HG03575 (cell line): ENCODE data around the gene MICAL3.
"Not testable (repeated sequence)": the region's sequence is repeated elsewhere in the genome, so short reads cannot be mapped to it uniquely, and the experiment has no call there.

ENCODE experiments used
- ATAC-seq: cut with Tn5 transposase; IDR thresholded peaks from one replicate; pipeline ENCODE4 v1.9.1; 2021; ENCODE audit not compliant: unreplicated experiment, insufficient number of reproducible peaks, low FRiP score; ENCODE audit errors: extremely low read depth

The MICAL3 gene, protein sequence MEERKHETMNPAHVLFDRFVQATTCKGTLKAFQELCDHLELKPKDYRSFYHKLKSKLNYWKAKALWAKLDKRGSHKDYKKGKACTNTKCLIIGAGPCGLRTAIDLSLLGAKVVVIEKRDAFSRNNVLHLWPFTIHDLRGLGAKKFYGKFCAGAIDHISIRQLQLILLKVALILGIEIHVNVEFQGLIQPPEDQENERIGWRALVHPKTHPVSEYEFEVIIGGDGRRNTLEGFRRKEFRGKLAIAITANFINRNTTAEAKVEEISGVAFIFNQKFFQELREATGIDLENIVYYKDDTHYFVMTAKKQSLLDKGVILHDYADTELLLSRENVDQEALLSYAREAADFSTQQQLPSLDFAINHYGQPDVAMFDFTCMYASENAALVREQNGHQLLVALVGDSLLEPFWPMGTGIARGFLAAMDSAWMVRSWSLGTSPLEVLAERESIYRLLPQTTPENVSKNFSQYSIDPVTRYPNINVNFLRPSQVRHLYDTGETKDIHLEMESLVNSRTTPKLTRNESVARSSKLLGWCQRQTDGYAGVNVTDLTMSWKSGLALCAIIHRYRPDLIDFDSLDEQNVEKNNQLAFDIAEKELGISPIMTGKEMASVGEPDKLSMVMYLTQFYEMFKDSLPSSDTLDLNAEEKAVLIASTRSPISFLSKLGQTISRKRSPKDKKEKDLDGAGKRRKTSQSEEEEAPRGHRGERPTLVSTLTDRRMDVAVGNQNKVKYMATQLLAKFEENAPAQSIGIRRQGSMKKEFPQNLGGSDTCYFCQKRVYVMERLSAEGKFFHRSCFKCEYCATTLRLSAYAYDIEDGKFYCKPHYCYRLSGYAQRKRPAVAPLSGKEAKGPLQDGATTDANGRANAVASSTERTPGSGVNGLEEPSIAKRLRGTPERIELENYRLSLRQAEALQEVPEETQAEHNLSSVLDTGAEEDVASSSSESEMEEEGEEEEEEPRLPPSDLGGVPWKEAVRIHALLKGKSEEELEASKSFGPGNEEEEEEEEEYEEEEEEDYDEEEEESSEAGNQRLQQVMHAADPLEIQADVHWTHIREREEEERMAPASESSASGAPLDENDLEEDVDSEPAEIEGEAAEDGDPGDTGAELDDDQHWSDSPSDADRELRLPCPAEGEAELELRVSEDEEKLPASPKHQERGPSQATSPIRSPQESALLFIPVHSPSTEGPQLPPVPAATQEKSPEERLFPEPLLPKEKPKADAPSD (N-terminal part only)

DNA sequence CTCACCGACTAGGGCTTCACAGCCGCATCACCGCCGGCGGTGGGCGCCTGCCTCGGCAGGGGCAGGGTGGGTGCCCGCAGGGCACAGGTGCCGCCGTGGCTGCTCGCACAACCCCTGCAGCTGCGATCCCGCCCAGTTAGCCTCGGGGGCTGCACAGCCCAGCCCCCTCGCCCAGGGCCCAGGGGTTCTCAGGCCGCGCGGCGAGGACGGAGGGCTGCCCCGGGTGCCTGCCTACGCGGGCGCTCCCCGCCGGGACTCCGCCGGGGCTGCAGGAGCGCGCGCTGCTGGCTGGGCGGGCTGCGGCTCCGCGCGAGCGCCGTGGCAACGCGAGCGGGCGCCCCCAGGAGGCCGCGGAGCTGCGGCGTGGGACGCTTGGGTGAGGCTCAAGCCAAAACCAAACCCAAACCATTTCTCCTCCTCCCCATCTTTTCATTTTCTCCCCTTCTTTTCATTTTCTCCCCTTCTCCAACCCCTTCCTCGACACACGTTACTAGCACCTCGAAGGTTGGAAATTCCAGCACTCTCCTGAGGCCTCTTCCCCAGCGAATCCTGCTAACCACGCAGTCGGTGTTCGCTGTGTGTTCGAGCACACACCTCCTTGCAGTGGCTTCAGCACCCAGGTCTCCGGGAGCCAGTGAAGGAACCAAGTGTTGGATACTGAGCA lies at the start of gene MICAL3:
Gene MICAL3, minus strand, starts transcription at position 286 of the 664 bp plus-strand sequence. CDS start 117,749 bp downstream, outside the sequence.
- ATAC-seq, result no peak

DNA sequence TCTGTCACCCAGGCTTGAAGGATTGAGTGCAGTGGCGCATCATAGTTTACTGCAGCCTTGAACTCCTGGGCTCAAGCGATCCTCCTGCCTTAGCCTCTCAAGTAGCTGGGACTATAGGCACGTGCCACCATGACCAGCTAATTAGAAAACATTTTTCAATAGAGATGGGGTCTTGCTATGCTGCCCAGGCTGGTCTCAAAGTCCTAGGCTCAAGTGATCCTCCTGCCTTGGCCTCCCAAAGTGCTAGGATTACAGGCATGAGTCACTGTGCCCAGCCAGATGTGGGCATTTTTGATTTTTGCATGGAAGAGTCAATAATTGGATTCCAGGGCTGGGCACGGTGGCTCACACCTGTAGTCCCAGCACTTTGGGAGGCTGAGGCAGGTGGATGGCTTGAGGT lies 49.6 kb upstream of the MICAL3 start:
- not testable (repeated sequence) for ATAC-seq

DNA sequence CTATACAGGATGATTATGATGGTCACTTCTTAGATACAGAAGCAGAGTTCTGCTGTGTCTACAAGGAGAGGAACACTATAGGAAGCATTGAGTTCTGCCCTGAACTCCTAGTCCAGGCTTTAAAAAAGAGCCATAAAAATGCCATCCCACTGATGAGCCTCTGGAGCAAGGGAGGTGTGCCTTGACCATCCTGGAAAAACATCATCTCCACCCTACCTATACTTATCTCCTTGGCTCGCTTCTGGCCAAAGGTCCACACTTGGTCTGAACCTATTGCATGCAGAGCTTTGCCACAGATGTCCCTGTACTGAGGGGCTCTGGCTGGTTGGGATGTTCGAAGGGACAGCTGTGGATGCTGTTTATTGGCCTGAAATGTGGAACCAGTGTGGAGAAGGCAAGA lies 49.1 kb upstream of the MICAL3 start:
- no peak for ATAC-seq

DNA sequence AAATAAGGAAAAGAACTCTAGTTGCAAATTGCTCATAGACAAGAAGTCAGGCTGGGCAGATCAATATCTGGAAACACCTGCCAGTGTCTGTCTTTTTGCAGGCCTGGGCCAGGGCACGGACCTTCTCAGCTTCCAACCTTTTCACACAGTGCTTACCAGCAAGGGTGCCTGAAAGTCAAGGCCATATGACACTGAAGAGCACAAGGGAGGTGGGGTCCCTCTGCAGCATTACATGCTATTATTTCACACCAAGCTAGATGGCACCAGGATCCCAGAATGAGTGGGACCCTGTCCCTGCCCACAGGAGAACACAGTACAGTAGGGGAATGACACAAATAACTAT lies 47.6 kb upstream of the MICAL3 start:
- ATAC-seq, result no peak

DNA sequence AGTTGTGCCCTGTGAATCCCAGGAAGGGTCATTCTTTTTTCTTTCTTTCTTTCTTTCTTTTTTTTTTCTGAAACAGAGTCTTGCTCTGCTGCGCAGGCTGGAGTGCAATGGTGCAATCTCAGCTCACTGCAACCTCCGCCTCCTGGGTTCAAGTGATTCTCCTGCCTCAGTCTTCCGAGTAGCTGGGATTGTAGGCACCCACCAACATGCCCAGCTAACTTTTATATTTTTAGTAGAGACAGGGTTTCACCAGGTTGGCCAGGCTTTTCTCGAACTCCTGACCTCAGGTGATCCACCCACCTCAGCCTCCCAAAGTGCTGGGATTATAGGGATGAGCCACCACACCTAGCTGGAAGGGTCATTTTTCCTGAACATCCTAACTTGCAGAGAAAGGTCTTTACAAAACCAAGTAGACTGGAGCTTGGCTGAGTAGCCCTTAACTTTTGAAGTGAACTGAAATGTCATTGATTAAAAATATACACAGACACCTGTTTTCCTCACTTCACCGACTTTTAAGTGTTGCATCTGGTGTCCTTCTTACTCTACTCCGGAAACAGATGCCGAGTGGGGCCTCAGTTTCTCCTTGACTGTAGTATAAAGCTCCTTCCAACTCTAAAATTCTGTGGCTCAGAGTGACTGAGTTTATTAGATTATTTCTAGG lies 47.1 kb upstream of the MICAL3 start:
- ATAC-seq, result not testable (repeated sequence)

DNA sequence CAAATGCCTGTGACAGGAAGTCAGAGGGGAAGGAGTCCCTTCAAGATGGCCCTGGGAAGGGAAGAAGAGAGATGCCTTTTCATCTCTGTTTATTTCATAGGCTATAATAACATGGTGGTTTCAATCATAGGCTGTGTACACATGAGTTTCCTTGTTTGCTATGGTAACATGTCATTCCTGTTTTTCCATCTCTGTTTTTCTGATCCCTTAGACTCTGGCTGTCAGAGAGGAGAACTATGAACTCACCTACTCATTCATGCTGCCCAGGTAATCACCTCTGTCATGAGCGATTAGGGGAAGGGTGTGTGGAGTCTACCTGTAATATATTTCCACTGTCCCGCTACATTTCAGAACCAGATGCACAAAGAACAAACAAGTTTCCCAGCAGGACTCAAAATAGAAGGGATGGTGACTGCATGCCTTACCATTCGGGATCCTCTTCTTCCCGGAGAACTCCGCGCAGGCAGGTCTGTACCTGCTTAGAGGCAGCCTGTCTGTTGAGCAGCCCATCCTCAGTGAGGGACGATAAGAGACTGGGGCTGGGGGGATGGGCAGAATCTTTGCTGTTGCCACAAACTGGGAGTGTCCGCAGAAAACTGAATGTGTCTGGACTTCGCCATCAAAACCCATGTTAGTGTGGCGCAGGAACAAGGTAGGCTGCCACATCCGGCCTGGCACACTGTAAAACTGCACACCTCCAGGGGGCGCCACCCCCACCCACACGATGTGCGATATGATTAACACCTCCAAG lies 46.4 kb upstream of the MICAL3 start:
- no peak for ATAC-seq

DNA sequence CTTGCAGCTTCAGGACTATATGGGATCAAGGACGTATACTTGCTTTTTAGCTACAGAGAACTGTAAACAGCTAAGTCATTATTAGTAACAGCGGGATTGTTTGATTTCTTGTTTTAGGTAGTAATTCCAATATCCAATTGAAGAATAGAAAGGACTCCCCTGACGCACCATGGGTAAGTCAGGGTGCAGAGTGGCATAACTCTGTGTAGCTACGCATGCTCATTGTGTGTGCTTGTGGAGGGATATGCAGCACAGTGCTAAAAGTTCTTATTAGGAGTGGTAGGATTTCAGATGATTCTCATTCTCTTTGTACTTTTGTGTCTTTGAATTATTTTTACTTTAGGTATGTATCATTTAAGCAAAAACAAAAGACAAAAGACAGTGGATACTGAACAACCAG lies 45.7 kb upstream of the MICAL3 start:
- ATAC-seq, result no peak

DNA sequence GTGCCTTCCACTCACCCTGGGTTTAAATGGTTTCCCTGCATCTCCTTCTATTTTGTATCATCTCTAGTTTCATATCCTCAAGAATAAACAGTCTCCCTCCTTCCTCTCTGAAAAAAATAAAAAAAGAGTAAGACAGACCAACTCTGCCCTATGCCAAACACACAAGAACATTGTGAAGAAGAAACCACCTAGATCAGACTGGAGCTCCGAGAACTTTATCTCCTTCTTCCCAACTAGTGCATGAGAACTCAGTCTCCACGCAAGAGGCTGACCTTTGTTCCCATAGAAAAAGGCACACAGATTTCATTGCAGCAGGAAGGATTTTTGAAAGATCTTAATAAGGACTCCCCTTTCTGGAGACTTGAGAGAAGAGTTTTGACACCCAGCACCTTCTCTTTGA lies 44.7 kb upstream of the MICAL3 start:
- ATAC-seq, result no peak

DNA sequence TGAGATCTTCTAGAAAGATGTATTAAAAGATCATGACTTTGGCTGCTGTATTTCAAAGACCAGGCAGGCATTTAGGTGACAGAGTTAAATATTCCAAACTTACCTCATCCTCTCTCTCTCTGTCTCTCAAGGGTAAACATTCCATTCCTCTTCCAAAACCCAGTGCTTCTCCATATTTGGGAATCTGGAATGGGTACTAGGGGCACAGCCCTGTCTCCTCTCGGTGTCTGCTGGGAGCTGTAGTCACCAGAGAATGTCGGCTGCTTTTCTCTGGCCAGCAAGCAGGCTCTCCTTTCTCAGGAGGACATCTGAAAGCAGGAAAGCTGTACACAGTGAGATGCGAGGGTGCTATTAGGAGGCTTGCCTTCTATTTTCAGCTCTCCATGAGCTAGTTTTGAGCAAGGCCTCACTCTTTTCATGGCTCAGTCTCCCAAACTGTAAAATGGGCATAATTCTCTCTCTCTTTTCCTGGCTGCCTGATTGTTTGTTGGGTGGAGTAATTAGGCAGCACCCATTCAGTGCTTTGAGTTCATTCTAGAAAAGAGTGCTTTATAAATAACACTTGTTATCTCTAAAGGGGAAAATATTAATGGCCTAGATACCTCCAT lies 44.1 kb upstream of the MICAL3 start:
- ATAC-seq, result no peak

DNA sequence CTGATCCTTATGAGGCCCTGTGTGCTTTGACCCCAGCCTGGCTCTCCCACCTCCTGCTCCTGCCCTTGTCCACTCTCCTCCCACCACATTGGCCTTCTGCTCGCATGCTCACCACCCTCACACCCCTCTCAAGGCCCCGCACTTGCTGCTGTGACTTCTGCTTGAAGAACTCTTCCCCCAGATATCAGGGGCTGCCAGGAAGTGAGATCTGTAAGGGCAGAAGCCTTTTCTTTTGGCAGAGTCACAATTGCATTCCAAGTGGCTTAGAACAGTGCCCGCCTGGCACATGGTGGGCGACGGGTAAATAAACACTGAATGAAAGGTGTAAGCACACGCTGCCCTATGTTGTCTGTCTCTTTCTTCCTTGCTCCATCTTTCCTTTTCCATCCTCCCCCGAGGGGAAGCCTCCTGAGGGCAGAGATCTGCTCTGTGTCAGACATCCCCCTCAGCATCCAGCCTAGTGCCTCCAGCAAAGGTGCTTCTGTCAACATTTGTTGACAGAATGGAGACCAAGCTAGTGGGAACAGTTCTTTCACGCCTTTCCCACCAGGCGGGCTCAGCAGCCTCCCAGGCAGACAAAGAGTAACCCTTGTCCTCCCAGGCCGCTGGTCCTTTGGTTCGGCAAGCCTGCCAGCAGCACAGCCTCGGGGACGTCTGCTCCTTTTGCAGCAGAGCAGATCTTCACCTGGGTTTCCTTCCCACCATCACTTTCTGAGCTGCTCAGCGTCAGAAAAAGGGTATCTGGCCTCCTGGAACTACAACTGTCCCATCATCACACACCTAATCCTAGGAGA lies 43.4 kb upstream of the MICAL3 start:
- ATAC-seq, result no peak

DNA sequence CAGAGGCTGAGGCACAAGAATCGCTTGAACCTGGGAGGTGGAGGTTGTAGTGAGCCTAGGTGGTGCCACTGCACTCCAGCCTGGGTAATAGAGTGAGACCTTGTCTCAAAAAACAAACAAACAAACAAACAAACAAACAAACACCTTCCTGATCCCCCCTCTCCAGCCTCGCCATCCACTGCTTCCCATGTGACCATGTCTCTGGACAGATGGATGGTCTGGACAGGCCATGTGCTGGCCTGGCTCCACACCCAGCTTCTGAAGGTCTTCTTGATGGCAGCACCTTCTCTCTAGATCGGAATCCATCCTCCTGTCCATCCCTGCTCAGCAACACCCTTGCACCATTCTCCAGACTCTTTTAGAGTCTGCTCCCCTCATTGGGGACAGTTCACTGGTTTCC lies 42.8 kb upstream of the MICAL3 start:
- no peak for ATAC-seq

DNA sequence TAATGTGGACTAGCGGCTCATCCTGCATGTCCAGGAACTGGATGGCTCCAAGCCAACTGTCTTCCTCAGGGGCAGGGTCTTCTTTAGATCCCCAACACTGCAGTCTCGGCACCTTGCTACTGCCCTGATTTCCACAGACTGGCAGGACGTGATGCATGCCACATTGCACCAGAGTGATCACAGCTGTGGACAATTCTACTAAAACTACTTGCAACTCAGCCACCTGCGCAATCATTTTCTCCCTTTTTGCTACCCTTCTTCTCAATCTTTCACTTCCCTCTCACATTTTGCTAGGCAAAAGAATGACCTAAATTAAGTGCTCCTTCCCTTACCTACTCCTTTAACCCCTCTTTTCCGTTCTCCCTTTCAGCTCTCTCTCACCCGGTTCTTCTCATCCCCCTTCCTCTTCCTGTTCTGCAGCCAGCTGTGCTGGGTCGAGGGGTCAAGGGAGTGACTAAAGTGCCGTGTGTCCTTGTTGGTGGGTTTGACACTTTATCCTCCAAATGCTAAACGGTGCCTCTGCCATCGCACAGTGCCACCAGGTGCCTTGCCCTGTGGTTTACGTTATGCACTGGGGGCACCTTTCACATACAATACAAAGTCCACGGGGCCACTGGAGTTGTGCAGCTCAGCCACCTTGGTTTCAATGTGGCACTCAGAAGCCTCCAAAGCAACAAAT lies 42.0 kb upstream of the MICAL3 start:
- no peak for ATAC-seq

DNA sequence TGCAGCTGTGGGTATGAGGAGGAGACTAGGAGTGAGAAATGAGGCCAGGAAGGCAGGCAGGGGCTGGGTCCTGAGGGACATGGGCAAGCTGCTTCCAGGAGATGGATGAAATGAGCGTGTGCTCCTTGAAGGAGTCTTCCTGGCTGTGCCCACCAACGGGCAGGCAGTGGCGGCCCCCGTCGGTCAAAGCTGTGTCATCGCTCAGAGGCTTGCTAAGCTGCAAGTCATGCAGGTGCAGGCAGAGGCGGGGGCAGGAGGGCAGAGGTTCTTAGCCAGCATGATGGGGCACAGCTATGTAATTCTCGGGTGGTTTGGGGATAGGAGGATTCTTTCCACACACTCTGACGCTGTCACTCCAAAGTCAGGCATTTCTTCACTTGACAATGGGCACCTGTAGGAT lies 40.9 kb upstream of the MICAL3 start:
- ATAC-seq, result no peak

DNA sequence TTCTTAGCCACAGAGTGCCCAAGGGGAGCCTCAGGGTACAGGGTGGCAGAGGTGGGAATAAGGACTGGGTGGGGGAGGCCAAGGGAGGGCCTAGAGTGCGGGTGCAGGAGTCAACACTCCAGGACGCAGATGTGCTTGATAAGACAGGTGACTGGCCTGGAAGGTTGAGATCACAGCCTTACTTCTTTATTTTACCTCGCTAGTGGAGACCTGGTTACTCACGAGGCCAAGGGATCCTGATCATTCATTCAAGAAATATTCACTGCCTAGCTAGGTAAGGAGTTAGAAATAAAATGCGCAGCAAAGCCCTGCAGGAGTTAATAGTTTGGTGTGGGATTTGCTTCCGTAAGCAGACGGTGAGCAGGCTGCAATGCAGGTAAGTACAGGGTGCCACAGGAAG lies 40.3 kb upstream of the MICAL3 start:
- no peak for ATAC-seq

DNA sequence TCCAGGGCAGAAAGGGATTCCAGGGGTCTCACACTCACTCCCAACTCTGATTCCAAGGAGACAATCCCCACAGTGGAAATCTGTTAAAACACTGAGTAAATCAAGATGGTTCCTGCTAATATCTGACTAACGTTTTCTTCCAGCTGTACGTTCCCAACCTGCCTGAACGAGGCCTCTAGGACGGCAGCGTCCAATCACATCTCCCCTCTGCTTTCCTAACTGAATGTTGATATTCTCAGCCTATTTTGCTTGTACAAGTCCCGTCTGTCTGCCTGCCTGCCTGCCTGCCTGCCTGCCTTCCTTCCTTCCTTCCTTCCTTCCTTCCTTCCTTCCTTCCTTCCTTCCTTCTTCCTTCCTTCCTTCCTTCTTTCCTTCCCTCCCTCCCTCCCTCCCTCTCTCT lies 39.4 kb upstream of the MICAL3 start:
- not testable (repeated sequence) for ATAC-seq

DNA sequence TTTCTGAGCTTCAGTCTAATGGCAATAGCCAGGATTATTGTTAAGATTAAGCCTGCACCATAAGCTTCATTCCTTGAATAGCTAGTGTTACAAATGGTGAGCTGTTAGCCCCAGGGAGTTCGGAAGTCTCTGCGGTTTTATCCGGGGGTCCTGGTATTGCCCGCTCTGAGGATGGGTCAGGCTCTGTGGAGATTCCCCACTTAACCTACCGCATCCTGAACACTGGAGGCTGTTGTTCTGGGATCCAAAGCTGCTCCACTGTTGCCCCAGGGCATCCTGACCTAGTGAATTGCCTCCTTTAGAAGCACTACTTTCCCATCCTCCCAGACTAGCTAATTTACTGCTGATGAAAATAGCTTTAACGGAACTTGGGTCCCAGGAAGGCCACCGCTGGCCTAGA lies 38.9 kb upstream of the MICAL3 start:
- ATAC-seq, result no peak
